Measurements from ENCODE around the gene BRD7. TPM values are rescaled to one million over a fixed set of nuclear protein-coding genes. Genes with fewer than 3 reads are reported as not detected.
A peak's percentile ranks its signal among the peaks of the same experiment; 100 is the strongest.
"Not testable (repeated sequence)": the region's sequence is repeated elsewhere in the genome, so short reads cannot be mapped to it uniquely, and the experiment has no call there.

BRD7 gene
- polyA plus RNA-seq, 1 donor from 2014 or later, result 32.0 TPM

- Mint-ChIP-seq H3K4me3 (peak overlapping the region in 1 of 4 donors; percentile 53), H3K9me3 (no peaks in the 10 kb centered on the region), H3K4me1 (peaks cover 5 to 16% (median 14%) of the 10 kb centered on the region in 3 donors), H3K36me3 (peaks cover 3% of the 10 kb centered on the region), H3K27me3 (no peaks in the 10 kb centered on the region), H3K27ac (peak overlapping the region in 1 of 3 donors; percentile 6)
Measured at GRCh38 chr16:50354629-50355456, 13.9 kb downstream of the BRD7 start.

- H3K27ac Mint-ChIP-seq, result no peak overlapping the region
- peaks cover 0 to 3% (median 2%) of the 10 kb centered on the region in 3 donors for H3K9me3 Mint-ChIP-seq
- peaks cover 0 to 16% (median 10%) of the 10 kb centered on the region in 3 donors for H3K4me1 Mint-ChIP-seq
- no peaks in the 10 kb centered on the region for H3K27me3 Mint-ChIP-seq
- H3K4me3 Mint-ChIP-seq, result no peak overlapping the region
- peaks cover 7% of the 10 kb centered on the region for H3K36me3 Mint-ChIP-seq
Measured at GRCh38 chr16:50354082-50354481, 14.7 kb downstream of the BRD7 start.

GRCh38 chr16:50351952-50352351 is 16.8 kb downstream of the BRD7 start:
- Mint-ChIP-seq H3K27ac (no peak overlapping the region), H3K36me3 (peaks cover 10% of the 10 kb centered on the region), H3K4me1 (peaks cover 2 to 16% (median 12%) of the 10 kb centered on the region in 3 donors)

GRCh38 chr16:50351116-50351515 is 17.7 kb downstream of the BRD7 start:
- Mint-ChIP-seq H3K4me1 (peaks cover 2 to 19% (median 12%) of the 10 kb centered on the region in 3 donors), H3K4me3 (no peak overlapping the region), H3K27me3 (no peaks in the 10 kb centered on the region), H3K36me3 (peaks cover 10% of the 10 kb centered on the region), H3K27ac (no peak overlapping the region), H3K9me3 (peaks cover 2 to 3% (median 2%) of the 10 kb centered on the region in 3 donors)

More at GRCh38 chr16:50351952-50352351, 16.8 kb downstream of the BRD7 start:
- Mint-ChIP-seq H3K27me3 (no peaks in the 10 kb centered on the region), H3K4me3 (no peak overlapping the region), H3K9me3 (peaks cover 2 to 3% (median 2%) of the 10 kb centered on the region in 3 donors)

- H3K9me3 Mint-ChIP-seq, H3K27me3 Mint-ChIP-seq, H3K27ac Mint-ChIP-seq, H3K4me3 Mint-ChIP-seq: not testable (repeated sequence)
- Mint-ChIP-seq H3K36me3 (peaks cover 16% of the 10 kb centered on the region), H3K4me1 (peaks cover 2 to 18% (median 3%) of the 10 kb centered on the region in 3 donors)
Measured at GRCh38 chr16:50345210-50345609, 23.6 kb downstream of the BRD7 start.

- not testable (repeated sequence) for H3K4me3 Mint-ChIP-seq, H3K27ac Mint-ChIP-seq, H3K9me3 Mint-ChIP-seq, H3K27me3 Mint-ChIP-seq
- peaks cover 4 to 20% (median 7%) of the 10 kb centered on the region in 3 donors for H3K4me1 Mint-ChIP-seq
- H3K36me3 Mint-ChIP-seq, result peaks cover 12% of the 10 kb centered on the region
Measured at GRCh38 chr16:50343566-50343965, 25.2 kb downstream of the BRD7 start.

GRCh38 chr16:50340578-50340977 is 28.2 kb downstream of the BRD7 start:
- H3K36me3 Mint-ChIP-seq, result peaks cover 9% of the 10 kb centered on the region
- H3K27me3 Mint-ChIP-seq, result no peaks in the 10 kb centered on the region
- no peaks in the 10 kb centered on the region for H3K9me3 Mint-ChIP-seq
- no peak overlapping the region for H3K27ac Mint-ChIP-seq
- peaks cover 13 to 17% (median 13%) of the 10 kb centered on the region in 3 donors for H3K4me1 Mint-ChIP-seq
- H3K4me3 Mint-ChIP-seq, result no peak overlapping the region

- Mint-ChIP-seq H3K9me3 (no peaks in the 10 kb centered on the region), H3K36me3 (peaks cover 10% of the 10 kb centered on the region), H3K4me1 (peaks cover 13 to 29% (median 15%) of the 10 kb centered on the region in 3 donors), H3K27ac (peak overlapping the region in 1 of 3 donors; percentile 80), H3K4me3 (peak overlapping the region in 2 of 4 donors; percentile 53 to 55), H3K27me3 (no peaks in the 10 kb centered on the region)
Measured at GRCh38 chr16:50338371-50339231, 30.2 kb downstream of the BRD7 start.

GRCh38 chr16:50336884-50337283 is 31.9 kb downstream of the BRD7 start:
- Mint-ChIP-seq H3K9me3 (no peaks in the 10 kb centered on the region), H3K4me1 (peaks cover 13 to 32% (median 15%) of the 10 kb centered on the region in 3 donors), H3K27ac (peak overlapping the region in 1 of 3 donors; percentile 80), H3K4me3 (peak overlapping the region in 1 of 4 donors; percentile 73), H3K27me3 (no peaks in the 10 kb centered on the region), H3K36me3 (peaks cover 13% of the 10 kb centered on the region)

- H3K36me3 Mint-ChIP-seq, result peaks cover 12% of the 10 kb centered on the region
- peaks cover 14 to 37% (median 16%) of the 10 kb centered on the region in 3 donors for H3K4me1 Mint-ChIP-seq
- H3K9me3 Mint-ChIP-seq, result no peaks in the 10 kb centered on the region
- H3K27me3 Mint-ChIP-seq, result no peaks in the 10 kb centered on the region
- peak overlapping the region; percentile 50 to 95 (median 65) for H3K27ac Mint-ChIP-seq
- peak overlapping the region in 2 of 4 donors; percentile 1 to 38 for H3K4me3 Mint-ChIP-seq
Measured at GRCh38 chr16:50335196-50335958, 33.4 kb downstream of the BRD7 start.

GRCh38 chr16:50334106-50334975 is 34.4 kb downstream of the BRD7 start:
- Mint-ChIP-seq H3K4me1 (peaks cover 18 to 44% (median 19%) of the 10 kb centered on the region in 3 donors), H3K27ac (peak overlapping the region in 1 of 3 donors; percentile 95), H3K36me3 (peaks cover 14% of the 10 kb centered on the region), H3K27me3 (no peaks in the 10 kb centered on the region), H3K9me3 (no peaks in the 10 kb centered on the region), H3K4me3 (peak overlapping the region in 2 of 4 donors; percentile 43 to 58)

- H3K27me3 Mint-ChIP-seq, result no peaks in the 10 kb centered on the region
- H3K4me3 Mint-ChIP-seq, result no peak overlapping the region
- no peaks in the 10 kb centered on the region for H3K9me3 Mint-ChIP-seq
- peak overlapping the region in 1 of 3 donors; percentile 2 for H3K27ac Mint-ChIP-seq
- H3K36me3 Mint-ChIP-seq, result peaks cover 14% of the 10 kb centered on the region
- H3K4me1 Mint-ChIP-seq, result peaks cover 10 to 34% (median 11%) of the 10 kb centered on the region in 3 donors
Measured at GRCh38 chr16:50332599-50332998, 36.2 kb downstream of the BRD7 start.

- no peak overlapping the region for H3K4me3 Mint-ChIP-seq
- H3K27ac Mint-ChIP-seq, result peak overlapping the region in 1 of 3 donors; percentile 62
- peaks cover 14 to 38% (median 18%) of the 10 kb centered on the region in 3 donors for H3K4me1 Mint-ChIP-seq
- H3K27me3 Mint-ChIP-seq, result no peaks in the 10 kb centered on the region
- peaks cover 15% of the 10 kb centered on the region for H3K36me3 Mint-ChIP-seq
- no peaks in the 10 kb centered on the region for H3K9me3 Mint-ChIP-seq
Measured at GRCh38 chr16:50331570-50331969, 37.2 kb downstream of the BRD7 start.

All from IgD-negative memory B cell (primary cell).